Endothelial cell of umbilical vein (primary cell): ENCODE results near the gene SLC35F3. TPM values are rescaled to one million over a fixed set of nuclear protein-coding genes. Genes with fewer than 3 reads are reported as not detected.

ENCODE experiments used
- BruUV-seq: library from RNA; stranded (reverse); fragments of 400-500 nt; replicated peaks from 2 replicates; lab custom pipeline; 2021; lab: Mats Ljungman, UMichigan
- CTCF ChIA-PET: fragments of 300-600, 350-600 bp; sonication (Branson Sonifier 250); formaldehyde crosslinking; loops from one replicate; lab custom pipeline; 2021; ENCODE audit warnings: antibody characterized with exemption, inconsistent platforms; lab: Charles Lee
- POLR2A ChIA-PET: fragments of 300-600, 350-600 bp; sonication (Branson Sonifier 250); formaldehyde crosslinking; loops from one replicate; lab custom pipeline; 2021; ENCODE audit warnings: antibody characterized with exemption, inconsistent platforms; lab: Charles Lee
- DNase-seq: peaks from one replicate; pipeline ENCODE4 v3.0.0-alpha.2; 2011; ENCODE audit warnings: low read depth, low spot score
- FAIRE-seq: peaks from 2 replicates; lab custom pipeline; 2011; peaks lifted over from hg19 to GRCh38; lab: Jason Lieb, UNC
- H2AFZ ChIP-seq: 2 replicates; pipeline ENCODE4 v1.6.0; 2012; ENCODE audit warnings: low read depth, low read length, control low read depth, inconsistent platforms
- H3K27ac ChIP-seq: 2 replicates; pipeline ENCODE4 v1.5.1; 2011; ENCODE audit warnings: low read depth, mild to moderate bottlenecking, control low read depth, low read length, moderate library complexity; ENCODE audit not compliant: insufficient read depth
- H3K27me3 ChIP-seq, 2 experiments: 2 replicates each; pipeline versions ENCODE4 v1.6.0 to v1.6.1; 2011; ENCODE audit warnings: low read length in 2 of 2, mixed read lengths in 1 of 2; ENCODE audit not compliant: control insufficient read depth in 2 of 2, insufficient read depth in 2 of 2
- H3K36me3 ChIP-seq, 2 experiments: 2 replicates in 1 of 2; 3 replicates in 1 of 2; pipeline ENCODE4 v1.5.1; 2011; ENCODE audit warnings: low read length in 2 of 2, mild to moderate bottlenecking in 1 of 2, moderate library complexity in 1 of 2; ENCODE audit not compliant: control insufficient read depth in 2 of 2, insufficient read depth in 2 of 2; ENCODE audit errors: extremely low read depth in 1 of 2
- H3K4me1 ChIP-seq: 3 replicates; pipeline ENCODE4 v1.5.1; 2011; ENCODE audit warnings: mild to moderate bottlenecking, low read length; ENCODE audit not compliant: control insufficient read depth, insufficient read depth; ENCODE audit errors: extremely low read depth
- H3K4me2 ChIP-seq: 2 replicates; pipeline ENCODE4 v1.6.1; 2011; ENCODE audit warnings: low read length, control low read depth, mixed read lengths; ENCODE audit not compliant: insufficient read depth
- H3K4me3 ChIP-seq, 3 experiments: fragments of 200-600 bp in 1 of 3; sonication (generic), shearing (Covaris generic) in 1 of 3; replicated peaks in 1 of 3; 2 replicates each; pipeline ENCODE4 v1.5.1; 2011 to 2016; ENCODE audit warnings: control low read depth in 3 of 3, low read length in 3 of 3, mild to moderate bottlenecking in 2 of 3, inconsistent platforms in 1 of 3, low read depth in 1 of 3, moderate library complexity in 1 of 3; ENCODE audit not compliant: insufficient read depth in 1 of 3
- H3K79me2 ChIP-seq: 2 replicates; pipeline ENCODE4 v1.6.0; 2012; ENCODE audit warnings: low read length, inconsistent platforms; ENCODE audit not compliant: control insufficient read depth, insufficient read depth
- H3K9ac ChIP-seq: replicated peaks from 2 replicates; pipeline ENCODE3; 2011; ENCODE audit warnings: low read length, control low read depth; ENCODE audit not compliant: insufficient read depth; ENCODE audit errors: extremely low read depth
- H3K9me1 ChIP-seq: replicated peaks from 3 replicates; pipeline ENCODE4 v1.6.0; 2011; ENCODE audit warnings: mild to moderate bottlenecking, low read length; ENCODE audit not compliant: control insufficient read depth, insufficient read depth; ENCODE audit errors: extremely low read depth
- H3K9me3 ChIP-seq: replicated peaks from 2 replicates; pipeline ENCODE4 v1.5.1; 2012; ENCODE audit warnings: low read length, inconsistent platforms; ENCODE audit not compliant: control insufficient read depth, insufficient read depth
- H4K20me1 ChIP-seq: replicated peaks from 2 replicates; pipeline ENCODE3; 2011; ENCODE audit warnings: mild to moderate bottlenecking, low read length; ENCODE audit not compliant: control insufficient read depth, insufficient read depth; ENCODE audit errors: extremely low read depth
- FOS ChIP-seq: IDR thresholded peaks from 2 replicates; pipeline ENCODE4 v1.6.1; 2011; ENCODE audit warnings: mild to moderate bottlenecking, low read length, moderate library complexity, borderline replicate concordance; ENCODE audit not compliant: insufficient read depth
- GATA2 ChIP-seq: IDR thresholded peaks from 2 replicates; pipeline ENCODE4 v1.7.0; 2011; ENCODE audit warnings: low read depth, mild to moderate bottlenecking, moderate library complexity, mixed read lengths, low read length; ENCODE audit not compliant: insufficient read length, insufficient read depth
- JUN ChIP-seq: IDR thresholded peaks from 2 replicates; pipeline ENCODE4 v1.6.1; 2011; ENCODE audit warnings: borderline replicate concordance, low read depth; ENCODE audit not compliant: insufficient read length, insufficient read depth
- MYC ChIP-seq: IDR thresholded peaks from one replicate; pipeline ENCODE4 v1.6.1; 2011; ENCODE audit warnings: mild to moderate bottlenecking, low read depth, low read length
- POLR2A ChIP-seq: IDR thresholded peaks from 2 replicates; pipeline ENCODE4 v1.6.1; 2012; ENCODE audit warnings: low read depth, mild to moderate bottlenecking, control low read depth, low read length
- POLR2AphosphoS5 ChIP-seq: IDR thresholded peaks from 2 replicates; pipeline ENCODE4 v1.6.1; 2012; ENCODE audit warnings: low read depth, mild to moderate bottlenecking, control low read depth, low read length, moderate library complexity; ENCODE audit not compliant: insufficient read depth
- dilution Hi-C: fragments of 300-500 bp; cut with MboI; formaldehyde crosslinking; loops from one replicate; pipeline ENCODE4 v1.15.0; 2019; ENCODE audit warnings: low sequenced_read_pairs; ENCODE audit not compliant: extremely low pct_ligation_motif_present
- intact Hi-C: fragments of 100-400 bp; cut with micrococcal nuclease; formaldehyde crosslinking; loops from one replicate; pipeline ENCODE4 v1.10.0; 2022
- polyA plus RNA-seq, 4 experiments: library from polyadenylated mRNA; depleted of rRNA in 3 of 4; stranded (reverse) in 3 of 4; unstranded in 1 of 4; fragments of >200 nt; gene quantifications; 2 replicates each; pipeline versions ENCODE4 v1.2.1 to v1.2.3, GENCODE V29; 2011 to 2012; ENCODE audit warnings: missing spikeins in 1 of 4
- total RNA-seq: library from RNA; stranded (reverse); gene quantifications from 2 replicates; pipeline ENCODE4 v1.2.3, GENCODE V29; 2021
- TF ChIP-seq, protein P1 (sequence below), 2 donors: IDR thresholded peaks; 1 replicate in 1 of 2; 2 replicates in 1 of 2; pipeline ENCODE4 v1.5.1; 2011; ENCODE audit warnings: low read length in 2 of 2, mild to moderate bottlenecking in 2 of 2, moderate library complexity in 2 of 2, control low read depth in 1 of 2, inconsistent platforms in 1 of 2, low read depth in 1 of 2; ENCODE audit not compliant: insufficient read depth in 1 of 2; ENCODE audit errors: extremely low read depth in 1 of 2

SLC35F3 gene
- total and polyA plus RNA-seq, 2 donors (not counting 3 experiments of a cell fraction or from before 2014, with no cell fraction given), result not detected

DNA sequence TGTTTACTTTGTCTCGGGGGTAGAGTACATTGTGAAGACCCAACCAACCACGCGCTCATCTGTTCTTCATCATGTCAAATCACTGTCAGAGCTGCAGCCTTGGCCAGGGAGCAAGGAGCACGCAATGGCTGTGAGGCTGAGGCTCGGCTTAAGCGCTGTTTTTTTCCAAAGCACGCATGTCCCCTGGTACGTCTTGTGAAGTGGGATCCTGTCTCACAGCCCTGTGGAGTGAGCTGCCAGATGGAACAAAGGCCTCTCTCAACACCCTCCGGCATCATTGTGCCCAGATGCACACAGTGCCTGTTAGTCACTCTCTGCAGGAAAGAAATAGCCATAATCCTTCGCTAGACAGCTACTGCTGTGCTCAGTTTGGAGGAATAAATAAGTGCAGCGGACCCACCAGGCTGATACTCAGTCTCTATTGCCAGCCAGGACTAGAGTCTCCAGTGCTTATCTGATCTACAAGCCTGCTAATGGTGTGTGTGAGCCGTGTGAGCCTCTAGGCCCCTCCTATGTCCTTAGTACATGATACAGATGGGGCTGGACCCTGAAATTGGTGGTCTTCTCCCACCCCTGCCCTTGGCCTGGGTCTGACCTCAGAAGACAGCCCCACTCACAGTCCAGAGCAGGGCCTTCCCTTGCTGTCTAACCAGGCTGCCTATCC is 377.5 kb downstream of the SLC35F3 start:
- H4K20me1 ChIP-seq, result no peaks in the 10 kb centered on the region
- FAIRE-seq (no peak), DNase-seq (no peak)
- TF ChIP-seq JUN (no peak), POLR2A (no peak), MYC (no peak), GATA2 (no peak), FOS (no peak), POLR2AphosphoS5 (no peak)
- TF ChIP-seq, protein P1, sequence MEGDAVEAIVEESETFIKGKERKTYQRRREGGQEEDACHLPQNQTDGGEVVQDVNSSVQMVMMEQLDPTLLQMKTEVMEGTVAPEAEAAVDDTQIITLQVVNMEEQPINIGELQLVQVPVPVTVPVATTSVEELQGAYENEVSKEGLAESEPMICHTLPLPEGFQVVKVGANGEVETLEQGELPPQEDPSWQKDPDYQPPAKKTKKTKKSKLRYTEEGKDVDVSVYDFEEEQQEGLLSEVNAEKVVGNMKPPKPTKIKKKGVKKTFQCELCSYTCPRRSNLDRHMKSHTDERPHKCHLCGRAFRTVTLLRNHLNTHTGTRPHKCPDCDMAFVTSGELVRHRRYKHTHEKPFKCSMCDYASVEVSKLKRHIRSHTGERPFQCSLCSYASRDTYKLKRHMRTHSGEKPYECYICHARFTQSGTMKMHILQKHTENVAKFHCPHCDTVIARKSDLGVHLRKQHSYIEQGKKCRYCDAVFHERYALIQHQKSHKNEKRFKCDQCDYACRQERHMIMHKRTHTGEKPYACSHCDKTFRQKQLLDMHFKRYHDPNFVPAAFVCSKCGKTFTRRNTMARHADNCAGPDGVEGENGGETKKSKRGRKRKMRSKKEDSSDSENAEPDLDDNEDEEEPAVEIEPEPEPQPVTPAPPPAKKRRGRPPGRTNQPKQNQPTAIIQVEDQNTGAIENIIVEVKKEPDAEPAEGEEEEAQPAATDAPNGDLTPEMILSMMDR (IDR thresholded peaks at IDR 0.05; ENCODE audit: extremely low read depth in 1 of 2, insufficient read depth in 1 of 2, low read depth in 1 of 2, low read length in 2 of 2), result no peak
- H3K27ac ChIP-seq, result no peak overlapping the region
- BruUV-seq, result no TSS peak
- ChIA-PET CTCF (no interaction called here), POLR2A (no interaction called here)
- no peak overlapping the region for H2AFZ ChIP-seq
- no peaks in the 10 kb centered on the region for H3K79me2 ChIP-seq
- no peaks in the 10 kb centered on the region for H3K36me3 ChIP-seq
- no peak overlapping the region for H3K9ac ChIP-seq
- intact Hi-C loops, result no loop called here
- no peaks in the 10 kb centered on the region for H3K4me1 ChIP-seq
- no peak overlapping the region for H3K4me3 ChIP-seq
- H3K9me3 ChIP-seq, result no peaks in the 10 kb centered on the region
- no peaks in the 10 kb centered on the region for H3K9me1 ChIP-seq
- dilution Hi-C loops, result no loop called here
- no peaks in the 10 kb centered on the region for H3K27me3 ChIP-seq
- H3K4me2 ChIP-seq, result no peak overlapping the region
